ENCODE measurements around the gene MYH15.

Gene MYH15

DNA sequence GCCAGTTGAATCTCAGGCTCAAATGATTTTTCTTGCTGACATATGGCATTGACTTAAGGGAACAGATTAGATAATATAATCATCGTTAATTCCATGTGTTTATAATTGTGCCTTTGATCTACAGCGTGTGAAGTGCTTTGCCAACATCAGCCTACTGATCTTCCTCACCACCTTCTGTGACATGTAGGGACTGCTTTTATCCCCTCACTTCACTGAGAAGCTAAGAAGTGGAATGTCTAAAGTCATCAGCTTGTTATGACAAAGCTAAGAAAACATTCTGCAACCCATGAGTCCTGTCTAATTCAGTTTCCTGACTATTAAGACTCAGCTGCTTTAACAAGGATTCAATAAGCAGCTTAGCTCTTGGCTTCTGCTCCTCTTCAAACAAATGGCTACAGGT, 106.0 kb downstream of the MYH15 start:
- Histone ChIP-seq H3K4me3 (replicated peaks; ENCODE audit: low read depth, low read length) (no peak overlapping the region), H3K27me3 (replicated peaks; ENCODE audit: control insufficient read depth, insufficient read depth, low read length) (no peaks in the 10 kb centered on the region), H3K36me3 (ENCODE audit: control insufficient read depth, insufficient read depth, low read length) (no peaks in the 10 kb centered on the region)
- no peak for DNase-seq (ENCODE audit: extremely low read depth, insufficient read length)
- TF ChIP-seq, protein P1, sequence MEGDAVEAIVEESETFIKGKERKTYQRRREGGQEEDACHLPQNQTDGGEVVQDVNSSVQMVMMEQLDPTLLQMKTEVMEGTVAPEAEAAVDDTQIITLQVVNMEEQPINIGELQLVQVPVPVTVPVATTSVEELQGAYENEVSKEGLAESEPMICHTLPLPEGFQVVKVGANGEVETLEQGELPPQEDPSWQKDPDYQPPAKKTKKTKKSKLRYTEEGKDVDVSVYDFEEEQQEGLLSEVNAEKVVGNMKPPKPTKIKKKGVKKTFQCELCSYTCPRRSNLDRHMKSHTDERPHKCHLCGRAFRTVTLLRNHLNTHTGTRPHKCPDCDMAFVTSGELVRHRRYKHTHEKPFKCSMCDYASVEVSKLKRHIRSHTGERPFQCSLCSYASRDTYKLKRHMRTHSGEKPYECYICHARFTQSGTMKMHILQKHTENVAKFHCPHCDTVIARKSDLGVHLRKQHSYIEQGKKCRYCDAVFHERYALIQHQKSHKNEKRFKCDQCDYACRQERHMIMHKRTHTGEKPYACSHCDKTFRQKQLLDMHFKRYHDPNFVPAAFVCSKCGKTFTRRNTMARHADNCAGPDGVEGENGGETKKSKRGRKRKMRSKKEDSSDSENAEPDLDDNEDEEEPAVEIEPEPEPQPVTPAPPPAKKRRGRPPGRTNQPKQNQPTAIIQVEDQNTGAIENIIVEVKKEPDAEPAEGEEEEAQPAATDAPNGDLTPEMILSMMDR (IDR thresholded peaks at IDR 0.05; ENCODE audit: insufficient read depth, low read length, poor library complexity, severe bottlenecking), result no peak

GRCh38 chr3:108403686-108404345, 106.6 kb downstream of the MYH15 start:
- Histone ChIP-seq H3K36me3 (ENCODE audit: control insufficient read depth, insufficient read depth, low read length) (no peaks in the 10 kb centered on the region), H3K27me3 (replicated peaks; ENCODE audit: control insufficient read depth, insufficient read depth, low read length) (no peaks in the 10 kb centered on the region), H3K4me3 (replicated peaks; ENCODE audit: low read depth, low read length) (no peak overlapping the region)
- TF ChIP-seq, protein P1 (IDR thresholded peaks at IDR 0.05; ENCODE audit: insufficient read depth, low read length, poor library complexity, severe bottlenecking), result no peak
- no peak for DNase-seq (ENCODE audit: extremely low read depth, insufficient read length)

DNA sequence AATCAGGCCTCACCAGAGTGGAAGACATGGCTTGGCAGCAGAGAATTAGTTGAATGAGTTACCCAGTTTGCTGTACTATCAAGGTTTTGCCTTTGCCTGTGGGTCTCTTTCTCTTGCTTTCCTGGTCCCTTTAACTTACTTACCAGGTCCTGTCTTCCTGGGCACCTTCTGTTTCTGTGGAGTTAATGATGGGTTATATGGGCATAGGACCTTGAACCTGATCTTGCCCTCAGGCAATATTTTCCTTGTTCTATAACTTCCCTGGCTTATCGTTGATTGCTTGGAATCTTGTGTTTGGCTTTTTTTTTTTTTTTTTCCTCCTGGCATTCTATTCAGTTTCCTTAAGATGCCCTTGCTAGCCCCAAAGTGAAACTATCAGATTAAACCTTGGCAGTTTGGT, 107.2 kb downstream of the MYH15 start:
- no peak for DNase-seq (ENCODE audit: extremely low read depth, insufficient read length)
- no peak overlapping the region for H3K4me3 ChIP-seq (replicated peaks; ENCODE audit: low read depth, low read length)
- TF ChIP-seq, protein P1 (IDR thresholded peaks at IDR 0.05; ENCODE audit: insufficient read depth, low read length, poor library complexity, severe bottlenecking), result no peak
- no peaks in the 10 kb centered on the region for H3K36me3 ChIP-seq (ENCODE audit: control insufficient read depth, insufficient read depth, low read length)
- no peaks in the 10 kb centered on the region for H3K27me3 ChIP-seq (replicated peaks; ENCODE audit: control insufficient read depth, insufficient read depth, low read length)

GRCh38 chr3:108401836-108402235, 108.6 kb downstream of the MYH15 start:
- no peak overlapping the region for H3K4me3 ChIP-seq (replicated peaks; ENCODE audit: low read depth, low read length)
- H3K36me3 ChIP-seq (ENCODE audit: control insufficient read depth, insufficient read depth, low read length), result no peaks in the 10 kb centered on the region
- DNase-seq (ENCODE audit: extremely low read depth, insufficient read length), result no peak
- TF ChIP-seq, protein P1 (IDR thresholded peaks at IDR 0.05; ENCODE audit: insufficient read depth, low read length, poor library complexity, severe bottlenecking), result no peak
- H3K27me3 ChIP-seq (replicated peaks; ENCODE audit: control insufficient read depth, insufficient read depth, low read length), result no peaks in the 10 kb centered on the region

DNA sequence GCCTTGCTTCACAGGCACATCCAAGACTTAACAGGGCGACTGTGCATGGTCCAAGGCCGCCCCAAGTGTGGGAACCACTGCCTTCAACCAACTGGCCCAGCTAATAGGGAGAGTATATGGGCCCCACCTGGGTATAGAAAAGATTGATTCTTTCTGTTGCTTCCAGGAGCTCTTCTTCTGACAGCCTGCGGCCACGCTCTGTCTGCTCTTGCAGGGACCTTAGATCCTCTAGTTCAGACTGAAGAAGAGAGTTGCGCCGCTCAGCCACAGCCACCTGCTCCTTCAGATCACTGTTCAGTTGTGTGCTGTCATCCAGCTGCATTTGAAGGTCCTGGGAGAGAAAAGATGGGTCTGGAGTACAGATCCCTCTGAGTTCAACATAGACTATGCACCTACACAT, 111.9 kb downstream of the MYH15 start:
- Histone ChIP-seq H3K36me3 (ENCODE audit: control insufficient read depth, insufficient read depth, low read length) (no peaks in the 10 kb centered on the region), H3K27me3 (replicated peaks; ENCODE audit: control insufficient read depth, insufficient read depth, low read length) (no peaks in the 10 kb centered on the region), H3K4me3 (replicated peaks; ENCODE audit: low read depth, low read length) (no peak overlapping the region)
- no peak for DNase-seq (ENCODE audit: extremely low read depth, insufficient read length)
- TF ChIP-seq, protein P1 (IDR thresholded peaks at IDR 0.05; ENCODE audit: insufficient read depth, low read length, poor library complexity, severe bottlenecking), result no peak

GRCh38 chr3:108396336-108396735, 114.1 kb downstream of the MYH15 start:
- H3K27me3 ChIP-seq (replicated peaks; ENCODE audit: control insufficient read depth, insufficient read depth, low read length), result no peaks in the 10 kb centered on the region
- H3K36me3 ChIP-seq (ENCODE audit: control insufficient read depth, insufficient read depth, low read length), result no peaks in the 10 kb centered on the region
- TF ChIP-seq, protein P1 (IDR thresholded peaks at IDR 0.05; ENCODE audit: insufficient read depth, low read length, poor library complexity, severe bottlenecking), result no peak
- no peak for DNase-seq (ENCODE audit: extremely low read depth, insufficient read length)
- no peak overlapping the region for H3K4me3 ChIP-seq (replicated peaks; ENCODE audit: low read depth, low read length)
